Cardiac muscle cell (in vitro differentiated cells and primary cell): Measurements from ENCODE around the gene TGFBR3. TPM values are rescaled to one million over a fixed set of nuclear protein-coding genes. Genes with fewer than 3 reads are reported as not detected.

Source experiments
- DNase-seq, 2 donors: peaks; one replicate each; pipeline versions ENCODE4 v3.0.0 to v3.0.0-alpha.2; 2010 to 2017; ENCODE audit warnings: low read depth in 1 of 2, low spot score in 1 of 2
- H3K27ac ChIP-seq: fragments of 200-600 bp; sonication (generic); 2 replicates; pipeline ENCODE4 v1.5.1; 2016
- H3K27me3 ChIP-seq: fragments of 200-600 bp; sonication (generic); 2 replicates; pipeline ENCODE4 v1.6.0; 2016; ENCODE audit warnings: control low read depth
- H3K36me3 ChIP-seq: fragments of 200-600 bp; sonication (generic); 2 replicates; pipeline ENCODE4 v1.5.1; 2016; ENCODE audit warnings: control low read depth
- H3K4me1 ChIP-seq: fragments of 200-600 bp; sonication (generic); 2 replicates; pipeline ENCODE4 v1.8.1; 2017; ENCODE audit warnings: low read depth, mild to moderate bottlenecking, mixed run types
- H3K4me3 ChIP-seq: fragments of 200-600 bp; sonication (generic); 2 replicates; pipeline ENCODE4 v1.5.1; 2016; ENCODE audit warnings: mild to moderate bottlenecking
- H3K9me3 ChIP-seq: fragments of 200-600 bp; sonication (generic); 2 replicates; pipeline ENCODE4 v1.5.1; 2017; ENCODE audit warnings: low read depth, mild to moderate bottlenecking, control low read depth
- polyA plus RNA-seq: library from polyadenylated mRNA; unstranded; fragments of >200 nt; fragmentation: Nextera tagmentation; extraction: Ambion mirVana; gene quantifications from 2 replicates; pipeline ENCODE4 v1.2.1, GENCODE V29; 2016
- total RNA-seq: library from RNA; depleted of rRNA; stranded (reverse); fragments of >200 nt; gene quantifications from 2 replicates; pipeline ENCODE4 v1.2.3, GENCODE V29; 2016
- TF ChIP-seq, protein P1 (sequence below): IDR thresholded peaks from 2 replicates; pipeline ENCODE4 v1.5.1; 2012; ENCODE audit warnings: low read depth, mild to moderate bottlenecking, low read length

TGFBR3 gene
- total and polyA plus RNA-seq, 2 experiments from 2014 or later = 10.3 to 11.8 TPM

DNA sequence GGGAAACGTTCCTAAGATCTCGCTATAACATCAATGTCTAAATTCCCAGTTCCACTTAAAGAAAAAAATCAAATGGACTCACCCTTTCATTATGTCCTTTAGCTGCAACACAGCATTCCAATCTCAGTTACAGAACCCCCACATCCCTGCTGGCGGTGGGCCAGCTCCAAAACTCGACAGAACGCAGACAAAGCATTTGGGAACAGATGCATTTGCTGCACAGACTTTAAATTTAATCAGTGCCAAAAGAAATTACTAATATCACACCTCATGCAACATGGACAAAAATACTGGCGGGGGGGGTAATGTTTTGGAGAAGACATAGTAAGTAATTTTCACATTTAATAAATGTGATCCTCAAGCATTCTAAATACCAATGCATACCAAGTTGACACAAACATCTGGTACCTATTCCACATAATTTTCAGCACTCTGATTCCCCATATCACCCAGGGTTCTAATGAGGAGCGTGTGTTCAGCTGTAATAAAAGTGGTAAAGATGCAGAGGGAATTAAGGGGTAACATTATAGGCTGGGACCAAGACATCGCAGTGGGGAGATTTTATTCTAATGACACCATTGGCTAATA, 79.7 kb downstream of the TGFBR3 start:
- no peaks in the 10 kb centered on the region for H3K4me1 ChIP-seq
- H3K27ac ChIP-seq = no peak overlapping the region
- DNase-seq = peak in 1 of 2 donors; percentile 76
- TF ChIP-seq, protein P1, sequence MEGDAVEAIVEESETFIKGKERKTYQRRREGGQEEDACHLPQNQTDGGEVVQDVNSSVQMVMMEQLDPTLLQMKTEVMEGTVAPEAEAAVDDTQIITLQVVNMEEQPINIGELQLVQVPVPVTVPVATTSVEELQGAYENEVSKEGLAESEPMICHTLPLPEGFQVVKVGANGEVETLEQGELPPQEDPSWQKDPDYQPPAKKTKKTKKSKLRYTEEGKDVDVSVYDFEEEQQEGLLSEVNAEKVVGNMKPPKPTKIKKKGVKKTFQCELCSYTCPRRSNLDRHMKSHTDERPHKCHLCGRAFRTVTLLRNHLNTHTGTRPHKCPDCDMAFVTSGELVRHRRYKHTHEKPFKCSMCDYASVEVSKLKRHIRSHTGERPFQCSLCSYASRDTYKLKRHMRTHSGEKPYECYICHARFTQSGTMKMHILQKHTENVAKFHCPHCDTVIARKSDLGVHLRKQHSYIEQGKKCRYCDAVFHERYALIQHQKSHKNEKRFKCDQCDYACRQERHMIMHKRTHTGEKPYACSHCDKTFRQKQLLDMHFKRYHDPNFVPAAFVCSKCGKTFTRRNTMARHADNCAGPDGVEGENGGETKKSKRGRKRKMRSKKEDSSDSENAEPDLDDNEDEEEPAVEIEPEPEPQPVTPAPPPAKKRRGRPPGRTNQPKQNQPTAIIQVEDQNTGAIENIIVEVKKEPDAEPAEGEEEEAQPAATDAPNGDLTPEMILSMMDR = no peak
- H3K36me3 ChIP-seq = no peaks in the 10 kb centered on the region
- H3K27me3 ChIP-seq = no peaks in the 10 kb centered on the region
- no peak overlapping the region for H3K4me3 ChIP-seq
- H3K9me3 ChIP-seq = no peaks in the 10 kb centered on the region

DNA sequence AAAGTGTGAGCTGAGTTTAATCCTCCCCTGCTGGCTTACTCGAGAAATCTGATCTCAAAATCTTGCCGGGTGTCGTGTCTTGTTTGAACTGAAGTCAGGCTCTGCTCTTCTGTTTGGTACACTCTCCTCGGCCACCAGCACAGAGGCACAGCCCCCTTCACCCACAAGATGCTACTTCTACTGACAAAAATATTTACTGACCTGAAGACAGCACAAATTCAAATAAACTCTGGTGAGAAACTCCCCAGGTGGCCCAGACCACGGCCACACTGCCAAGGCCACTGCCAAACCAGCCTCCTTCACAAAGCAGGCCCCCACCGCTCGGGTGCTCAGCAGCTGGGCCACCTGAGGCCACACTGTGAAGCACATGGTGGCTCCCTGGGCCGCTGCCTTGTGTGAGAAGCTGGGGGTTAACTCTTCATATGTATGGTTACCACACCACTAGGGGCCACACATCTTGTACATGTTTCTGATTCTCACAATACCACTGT, 80.6 kb downstream of the TGFBR3 start:
- TF ChIP-seq, protein P1 = no peak
- Histone ChIP-seq H3K27ac (no peak overlapping the region), H3K9me3 (no peaks in the 10 kb centered on the region), H3K27me3 (no peaks in the 10 kb centered on the region), H3K36me3 (no peaks in the 10 kb centered on the region), H3K4me1 (no peaks in the 10 kb centered on the region), H3K4me3 (no peak overlapping the region)
- DNase-seq = no peak

DNA sequence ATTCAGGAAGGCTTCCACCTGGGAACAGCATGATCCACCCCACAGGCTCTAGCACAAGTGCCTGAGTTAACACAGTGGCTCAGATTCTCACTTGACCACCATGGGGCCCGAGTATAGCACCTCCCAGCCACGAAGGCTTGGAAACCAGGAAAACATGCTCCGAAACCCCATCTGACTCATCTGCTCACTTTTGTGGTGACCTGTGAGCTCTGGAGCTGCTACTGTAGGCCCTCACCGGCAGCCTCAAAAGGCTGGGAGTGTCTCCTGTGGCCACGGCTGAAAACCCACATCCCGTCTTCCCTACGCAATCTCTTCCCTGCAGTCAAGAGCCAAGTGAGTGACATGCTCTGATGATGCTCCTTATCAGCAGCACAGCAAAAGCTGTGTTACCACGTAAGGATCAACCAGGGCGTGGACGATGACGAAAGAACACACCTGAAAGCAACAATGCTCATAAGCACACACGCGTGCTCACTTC, 81.4 kb downstream of the TGFBR3 start:
- no peak overlapping the region for H3K27ac ChIP-seq
- no peaks in the 10 kb centered on the region for H3K27me3 ChIP-seq
- H3K9me3 ChIP-seq = no peaks in the 10 kb centered on the region
- H3K4me3 ChIP-seq = no peak overlapping the region
- peaks cover 4% of the 10 kb centered on the region for H3K4me1 ChIP-seq
- DNase-seq = peak in 1 of 2 donors; percentile 70
- TF ChIP-seq, protein P1 = no peak
- H3K36me3 ChIP-seq = no peaks in the 10 kb centered on the region

DNA sequence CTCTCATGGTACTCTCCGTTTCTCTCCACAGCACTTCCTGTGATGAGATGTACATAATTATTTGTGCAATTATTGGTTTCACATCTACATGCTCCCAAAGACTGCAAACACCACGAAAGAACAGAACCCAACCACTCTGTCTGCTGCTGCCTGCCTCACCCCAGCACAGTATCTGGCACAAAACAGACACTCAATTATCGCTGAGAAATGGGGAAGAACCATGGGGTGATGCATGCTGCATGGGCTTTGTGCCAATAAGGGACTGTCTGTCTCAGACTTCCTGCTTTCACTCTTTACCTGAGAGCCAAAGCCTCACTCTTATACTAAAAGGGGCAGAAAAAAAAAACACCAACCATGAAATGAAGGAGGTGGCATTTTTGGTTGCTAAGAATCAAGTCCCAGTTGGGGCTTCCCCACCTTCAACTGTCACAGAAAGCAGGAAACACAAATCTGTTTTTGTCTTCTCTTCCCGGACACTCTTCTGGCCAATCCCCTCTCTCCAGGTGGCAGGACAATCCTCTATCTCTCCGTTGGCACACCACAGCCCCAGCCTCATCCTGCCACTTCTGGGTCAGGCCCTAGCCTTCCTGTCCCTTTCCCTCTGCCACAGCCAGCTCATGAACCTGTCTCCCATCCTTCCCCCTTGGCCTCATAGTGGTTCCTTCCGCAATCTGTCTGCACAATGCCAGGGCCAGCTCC, 82.0 kb downstream of the TGFBR3 start:
- TF ChIP-seq, protein P1 = no peak
- no peaks in the 10 kb centered on the region for H3K36me3 ChIP-seq
- no peaks in the 10 kb centered on the region for H3K27me3 ChIP-seq
- no peak overlapping the region for H3K27ac ChIP-seq
- no peak overlapping the region for H3K4me3 ChIP-seq
- H3K4me1 ChIP-seq = peaks cover 10% of the 10 kb centered on the region
- H3K9me3 ChIP-seq = no peaks in the 10 kb centered on the region
- DNase-seq = no peak

DNA sequence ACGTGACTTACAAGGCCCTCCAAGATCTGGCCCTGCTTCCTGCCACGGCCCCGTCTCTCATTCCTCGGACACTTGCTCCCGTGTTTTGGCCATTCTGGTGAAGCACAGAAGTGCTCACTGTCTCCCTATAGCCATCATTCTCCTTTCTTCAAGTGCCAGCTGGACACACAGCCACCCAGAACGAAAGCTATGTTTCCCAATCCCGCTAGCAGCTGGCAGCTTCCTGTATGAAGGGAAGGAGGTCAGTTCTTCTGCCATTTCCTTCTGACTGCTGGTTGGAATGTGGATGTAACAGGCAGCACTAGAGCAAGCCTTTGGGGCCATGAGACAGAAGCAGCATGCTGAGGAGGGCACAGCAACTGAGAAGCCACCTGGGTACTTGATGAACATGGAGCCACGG, 82.8 kb downstream of the TGFBR3 start:
- TF ChIP-seq, protein P1 = no peak
- H3K27me3 ChIP-seq = no peaks in the 10 kb centered on the region
- no peak overlapping the region for H3K27ac ChIP-seq
- H3K36me3 ChIP-seq = no peaks in the 10 kb centered on the region
- H3K4me3 ChIP-seq = no peak overlapping the region
- H3K9me3 ChIP-seq = no peaks in the 10 kb centered on the region
- peaks cover 15% of the 10 kb centered on the region for H3K4me1 ChIP-seq
- DNase-seq = peak in 1 of 2 donors; percentile 46
